Prostate gland (tissue), 2 donors: Measurements from ENCODE around the gene CEP295NL.

Source experiments
- POLR2AphosphoS5 ChIP-seq: sonication (generic); formaldehyde crosslinking; IDR thresholded peaks from one replicate; pipeline ENCODE4 v1.6.1; 2017; ENCODE audit warnings: antibody characterized with exemption
- TF ChIP-seq, protein P1 (sequence below), 4 experiments: fragments of 200-600 bp in 2 of 4; fragments of 450-650 bp in 2 of 4; sonication (generic) in 2 of 4; IDR thresholded peaks; 1 replicate in 3 of 4; 2 replicates in 1 of 4; pipeline ENCODE4 v1.5.1; 2016 to 2019; ENCODE audit warnings: antibody characterized with exemption in 4 of 4, mild to moderate bottlenecking in 2 of 4, moderate library complexity in 2 of 4

DNA sequence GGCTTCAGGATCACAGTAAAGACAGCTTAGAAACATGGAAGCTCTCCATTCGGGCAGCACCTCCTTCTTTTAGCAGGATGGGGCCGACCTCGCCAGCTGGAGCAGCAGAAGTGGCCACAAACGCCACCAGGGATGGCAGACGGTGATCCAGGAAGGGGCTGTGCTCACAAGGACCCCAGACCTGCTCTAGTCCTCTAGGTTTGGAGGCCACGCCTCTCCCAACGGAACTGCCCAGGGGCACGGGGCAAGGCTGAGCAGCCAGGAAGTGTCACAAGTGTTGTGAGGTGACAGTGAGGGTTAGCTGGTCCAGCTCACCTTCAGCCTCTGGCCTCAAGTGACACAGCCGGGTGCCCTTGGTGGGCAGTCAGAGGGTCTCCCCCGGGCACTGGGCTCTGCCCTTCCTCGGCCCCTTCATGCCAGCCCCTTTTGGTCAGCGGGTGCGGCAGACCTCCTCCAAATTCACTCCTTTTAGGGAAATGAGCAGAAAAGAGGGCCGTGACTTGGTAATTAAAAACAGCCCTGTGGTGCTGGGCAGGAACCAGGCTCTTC lies 20.4 kb downstream of the CEP295NL start:
- TF ChIP-seq, protein P1, sequence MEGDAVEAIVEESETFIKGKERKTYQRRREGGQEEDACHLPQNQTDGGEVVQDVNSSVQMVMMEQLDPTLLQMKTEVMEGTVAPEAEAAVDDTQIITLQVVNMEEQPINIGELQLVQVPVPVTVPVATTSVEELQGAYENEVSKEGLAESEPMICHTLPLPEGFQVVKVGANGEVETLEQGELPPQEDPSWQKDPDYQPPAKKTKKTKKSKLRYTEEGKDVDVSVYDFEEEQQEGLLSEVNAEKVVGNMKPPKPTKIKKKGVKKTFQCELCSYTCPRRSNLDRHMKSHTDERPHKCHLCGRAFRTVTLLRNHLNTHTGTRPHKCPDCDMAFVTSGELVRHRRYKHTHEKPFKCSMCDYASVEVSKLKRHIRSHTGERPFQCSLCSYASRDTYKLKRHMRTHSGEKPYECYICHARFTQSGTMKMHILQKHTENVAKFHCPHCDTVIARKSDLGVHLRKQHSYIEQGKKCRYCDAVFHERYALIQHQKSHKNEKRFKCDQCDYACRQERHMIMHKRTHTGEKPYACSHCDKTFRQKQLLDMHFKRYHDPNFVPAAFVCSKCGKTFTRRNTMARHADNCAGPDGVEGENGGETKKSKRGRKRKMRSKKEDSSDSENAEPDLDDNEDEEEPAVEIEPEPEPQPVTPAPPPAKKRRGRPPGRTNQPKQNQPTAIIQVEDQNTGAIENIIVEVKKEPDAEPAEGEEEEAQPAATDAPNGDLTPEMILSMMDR (IDR thresholded peaks at IDR 0.05): no peak
- no peak for TF ChIP-seq POLR2AphosphoS5
